A549 (cell line): Measurements from ENCODE around the gene GAPDHS. TPM values are rescaled to one million over a fixed set of nuclear protein-coding genes. Genes with fewer than 3 reads are reported as not detected.

Experiments used
- ATAC-seq, 2 experiments: fragments of 200-7000 bp in 1 of 2; fragments of >200 bp in 1 of 2; cut with Nextera tagmentation in 1 of 2; cut with Tn5 transposase in 1 of 2; 3 replicates each; pipeline versions ENCODE4 v1.8.0 to v1.9.1; 2018 to 2020; ENCODE audit warnings: mild to moderate bottlenecking in 1 of 2, moderate library complexity in 1 of 2
- CTCF ChIA-PET: fragments of 300-600 bp; sonication (Branson Sonifier 250); formaldehyde crosslinking; extraction: SDS; loops from one replicate; lab custom pipeline; 2021; ENCODE audit warnings: antibody characterized with exemption, inconsistent platforms; lab: Yijun Ruan, JAX
- POLR2A ChIA-PET: fragments of 350-600 bp; formaldehyde crosslinking; extraction: SDS; loops from one replicate; lab custom pipeline; 2021; ENCODE audit warnings: antibody characterized with exemption, inconsistent platforms; lab: Yijun Ruan, JAX
- DNase-seq, 2 experiments: peaks; one replicate each; pipeline versions ENCODE4 v3.0.0 to v3.0.0-alpha.2; 2011 to 2016; ENCODE audit warnings: low read depth in 1 of 2, low spot score in 1 of 2
- FAIRE-seq: peaks from 2 replicates; lab custom pipeline; 2011; peaks lifted over from hg19 to GRCh38; lab: Jason Lieb, UNC
- H3K27ac ChIP-seq, 2 experiments: fragments of >200 bp; sonication (Bioruptor Twin); formaldehyde crosslinking; 3 replicates each; pipeline ENCODE4 v1.5.1; 2016 to 2017
- H3K4me1 ChIP-seq: fragments of >200 bp; sonication (Bioruptor Twin); formaldehyde crosslinking; 3 replicates; pipeline ENCODE4 v1.6.1; 2016
- H3K4me2 ChIP-seq: fragments of >200 bp; sonication (Bioruptor Twin); formaldehyde crosslinking; 3 replicates; pipeline ENCODE4 v1.6.1; 2016
- H3K4me3 ChIP-seq: fragments of >200 bp; sonication (Bioruptor Twin); formaldehyde crosslinking; 3 replicates; pipeline ENCODE4 v1.5.1; 2016
- H3K9me3 ChIP-seq: fragments of >200 bp; sonication (Bioruptor Twin); formaldehyde crosslinking; 3 replicates; pipeline ENCODE4 v1.6.1; 2016
- ATOH8 ChIP-seq: fragments of 250-450 bp; sonication (Bioruptor Pico); IDR thresholded peaks from 2 replicates; pipeline ENCODE4 v1.5.0; 2020; ENCODE audit warnings: low read depth, mild to moderate bottlenecking, moderate library complexity
- BCL3 ChIP-seq: fragments of >200 bp; sonication (Bioruptor Twin); formaldehyde crosslinking; IDR thresholded peaks from 3 replicates; pipeline ENCODE4 v1.6.1; 2016
- CBX2 ChIP-seq: fragments of 200-600 bp; sonication (generic); IDR thresholded peaks from 2 replicates; pipeline ENCODE4 v1.6.1; 2016; ENCODE audit warnings: low read depth, mild to moderate bottlenecking, borderline replicate concordance
- CBX8 ChIP-seq: fragments of 200-600 bp; sonication (generic); IDR thresholded peaks from 2 replicates; pipeline ENCODE4 v1.6.1; 2016
- CEBPB ChIP-seq, 2 experiments: fragments of >200 bp in 1 of 2; sonication (Bioruptor Twin) in 1 of 2; formaldehyde crosslinking in 1 of 2; IDR thresholded peaks; 2 replicates each; pipeline ENCODE4 v1.6.1; 2012 to 2016
- CHD2 ChIP-seq: fragments of 150-350 bp; IDR thresholded peaks from 2 replicates; pipeline ENCODE4 v1.6.1; 2014; ENCODE audit warnings: low read length; ENCODE audit not compliant: partially characterized antibody
- CHD4 ChIP-seq: fragments of 200-600 bp; sonication (generic); IDR thresholded peaks from 2 replicates; pipeline ENCODE4 v1.6.1; 2016; ENCODE audit warnings: antibody characterized with exemption, mild to moderate bottlenecking, borderline replicate concordance
- EHMT2 ChIP-seq: fragments of 200-600 bp; sonication (generic); IDR thresholded peaks from 2 replicates; pipeline ENCODE4 v1.6.1; 2016; ENCODE audit warnings: antibody characterized with exemption, low read depth, mild to moderate bottlenecking, moderate library complexity
- EP300 ChIP-seq, 2 experiments: fragments of >200 bp; sonication (Bioruptor Twin); formaldehyde crosslinking; IDR thresholded peaks; 2 replicates in 1 of 2; 3 replicates in 1 of 2; pipeline ENCODE4 v1.6.1; 2016 to 2017
- ESRRA ChIP-seq: fragments of 150-350 bp; IDR thresholded peaks from 2 replicates; pipeline ENCODE4 v1.6.1; 2014; ENCODE audit warnings: mild to moderate bottlenecking, low read length, borderline replicate concordance
- FOSB ChIP-seq: fragments of 250-450 bp; sonication (Bioruptor Pico); IDR thresholded peaks from 2 replicates; pipeline ENCODE4 v1.5.0; 2020; ENCODE audit warnings: mild to moderate bottlenecking, moderate library complexity
- HMGXB4 ChIP-seq: fragments of 250-450 bp; sonication (Bioruptor Pico); IDR thresholded peaks from 2 replicates; pipeline ENCODE4 v1.5.0; 2021; ENCODE audit warnings: mild to moderate bottlenecking, moderate library complexity, borderline replicate concordance
- HOXB13 ChIP-seq: fragments of 250-450 bp; sonication (Bioruptor Pico); IDR thresholded peaks from 2 replicates; pipeline ENCODE4 v1.5.0; 2020; ENCODE audit warnings: low read depth, mild to moderate bottlenecking, moderate library complexity
- HOXB5 ChIP-seq: fragments of 250-450 bp; sonication (Bioruptor Pico); IDR thresholded peaks from 2 replicates; pipeline ENCODE4 v1.5.0; 2020; ENCODE audit warnings: mild to moderate bottlenecking, moderate library complexity
- JUNB ChIP-seq: fragments of >200 bp; sonication (Bioruptor Twin); formaldehyde crosslinking; IDR thresholded peaks from 2 replicates; pipeline ENCODE4 v1.6.1; 2016
- KDM5A ChIP-seq: fragments of 200-600 bp; sonication (generic); IDR thresholded peaks from 2 replicates; pipeline ENCODE4 v1.6.1; 2016; ENCODE audit warnings: antibody characterized with exemption, mild to moderate bottlenecking
- MAFK ChIP-seq: fragments of 450-650 bp; IDR thresholded peaks from 2 replicates; pipeline ENCODE4 v1.6.1; 2014; ENCODE audit not compliant: partially characterized antibody
- MAX ChIP-seq: IDR thresholded peaks from 2 replicates; pipeline ENCODE4 v1.6.1; 2012
- MYC ChIP-seq: IDR thresholded peaks from 2 replicates; pipeline ENCODE4 v1.6.1; 2012; ENCODE audit warnings: mild to moderate bottlenecking, inconsistent platforms, low read length, improper control_type of control experiment, borderline replicate concordance
- NFE2L2 ChIP-seq: fragments of 150-350 bp; conservative IDR thresholded peaks from 2 replicates; pipeline ENCODE4 v1.6.1; 2014; ENCODE audit warnings: low read length
- NPAS2 ChIP-seq: fragments of 250-450 bp; sonication (Bioruptor Pico); IDR thresholded peaks from 2 replicates; pipeline ENCODE4 v1.8.0; 2022; ENCODE audit warnings: mild to moderate bottlenecking, moderate library complexity, borderline replicate concordance
- PHF8 ChIP-seq: fragments of 200-600 bp; sonication (generic); IDR thresholded peaks from 2 replicates; pipeline ENCODE4 v1.6.1; 2016; ENCODE audit warnings: low read depth, mild to moderate bottlenecking, antibody characterized with exemption, moderate library complexity, borderline replicate concordance
- POLR2A ChIP-seq: IDR thresholded peaks from 2 replicates; pipeline ENCODE4 v1.6.1; 2012; ENCODE audit warnings: mild to moderate bottlenecking, low read length
- POLR2AphosphoS2 ChIP-seq: conservative IDR thresholded peaks from 2 replicates; pipeline ENCODE4 v1.6.1; 2012; ENCODE audit warnings: low read length, improper control_type of control experiment, inconsistent platforms
- RAD21 ChIP-seq, 2 experiments: fragments of >200 bp in 1 of 2; sonication (Bioruptor Twin) in 1 of 2; formaldehyde crosslinking in 1 of 2; IDR thresholded peaks in 1 of 2; conservative IDR thresholded peaks in 1 of 2; 2 replicates in 1 of 2; 3 replicates in 1 of 2; pipeline ENCODE4 v1.6.1; 2012 to 2018; ENCODE audit warnings: inconsistent platforms in 1 of 2
- RARB ChIP-seq: fragments of 250-450 bp; sonication (Bioruptor Pico); IDR thresholded peaks from 2 replicates; pipeline ENCODE4 v1.8.0; 2021; ENCODE audit warnings: mild to moderate bottlenecking, moderate library complexity
- RCOR1 ChIP-seq: fragments of 150-350 bp; IDR thresholded peaks from 2 replicates; pipeline ENCODE4 v1.6.1; 2014; ENCODE audit warnings: antibody characterized with exemption, low read length, low read depth
- REST ChIP-seq: fragments of 200-600 bp; sonication (generic); IDR thresholded peaks from 2 replicates; pipeline ENCODE4 v1.6.1; 2016; ENCODE audit warnings: antibody characterized with exemption, mild to moderate bottlenecking, moderate library complexity
- RFX5 ChIP-seq: fragments of 450-650 bp; IDR thresholded peaks from 2 replicates; pipeline ENCODE4 v1.7.1; 2014; ENCODE audit warnings: antibody characterized with exemption, mild to moderate bottlenecking, moderate library complexity
- RNF2 ChIP-seq: fragments of 200-600 bp; sonication (generic); IDR thresholded peaks from 2 replicates; pipeline ENCODE4 v1.6.1; 2016; ENCODE audit warnings: low read depth, mild to moderate bottlenecking, antibody characterized with exemption, moderate library complexity, borderline replicate concordance
- SMC3 ChIP-seq: fragments of >200 bp; sonication (Bioruptor Twin); formaldehyde crosslinking; IDR thresholded peaks from 3 replicates; pipeline ENCODE4 v1.6.1; 2018; ENCODE audit warnings: inconsistent platforms
- ZC3H11A ChIP-seq: fragments of 450-650 bp; IDR thresholded peaks from 2 replicates; pipeline ENCODE4 v1.6.1; 2014; ENCODE audit warnings: antibody characterized with exemption, mild to moderate bottlenecking
- WGBS: methylation state at CpG from one replicate; pipeline ENCODE4 v1.1.6; 2017; ENCODE audit errors: missing lambda C conversion rate; 5-methylcytosine and 5-hydroxymethylcytosine counted together
- polyA plus RNA-seq, 4 experiments: library from polyadenylated mRNA; depleted of rRNA in 3 of 4; stranded (reverse); fragments of >200 nt; fragmentation: RNase III in 1 of 4; extraction: RNeasy Plus Mini Kit Qiagen cat#74134 plus additional on column Dnase treatment in 1 of 4; gene quantifications; 2 replicates in 3 of 4; 3 replicates in 1 of 4; pipeline ENCODE4 v1.2.3, GENCODE V29; 2011 to 2017

GAPDHS gene
- polyA plus RNA-seq, 2 of the 4 experiments (the other 2 are of a cell fraction), result not detected

GRCh38 chr19:35545001-35545854 lies 12.0 kb downstream of the GAPDHS start, which contains the start of gene TMEM147:
Gene TMEM147, plus strand, starts transcription at chr19:35545626. Its CDS starts 114 bp downstream, at chr19:35545740.
- H3K4me2 ChIP-seq, result peak within 1 kb of the TSS; percentile 85
- ATAC-seq (peak; percentile 88 to 95), DNase-seq (peak; percentile 95 to 100), FAIRE-seq (no peak)
- H3K4me1 ChIP-seq, result peaks cover 14% of the 10 kb centered on the region
- ChIA-PET POLR2A (interaction anchor here (0.6 kb wide), 1 partner anchor 103 kb away, joined by 3 read pairs; the partner anchor contains the start of gene COX6B1), CTCF (interaction anchor here (0.8 to 2.6 kb wide), 5 partner anchors 11 to 37 kb away, joined by 3 to 24 read pairs (median 6); no protein-coding TSS in a partner anchor)
- whole genome bisulfite sequencing, result 1% methylated on average over 85 of the region's 85 CpGs
- peak within 1 kb of the TSS; percentile 86 for H3K4me3 ChIP-seq
- peak within 1 kb of the TSS; percentile 88 to 93 for H3K27ac ChIP-seq
- H3K9me3 ChIP-seq, result no peaks in the 10 kb centered on the region
- no peak for TF ChIP-seq ZC3H11A
- peak; percentile 97 for TF ChIP-seq BCL3
- TF ChIP-seq FOSB (CRISPR knock-in tag), result no peak
- TF ChIP-seq EP300 (IDR thresholded peaks at IDR 0.05), result no peak
- TF ChIP-seq NPAS2 (CRISPR knock-in tag), result no peak
- TF ChIP-seq ESRRA, result peak; percentile 5; the same call in 1 of the 2 replicates
- no peak for TF ChIP-seq RNF2
- TF ChIP-seq NFE2L2, result no peak
- TF ChIP-seq MAX, result peak; percentile 96
- peak; percentile 60 for TF ChIP-seq KDM5A
- peak; percentile 88 for TF ChIP-seq MYC
- TF ChIP-seq SMC3, result no peak; the same call in 2 of the 3 replicates
- TF ChIP-seq CBX8, result no peak
- TF ChIP-seq RARB (CRISPR knock-in tag), result no peak
- no peak for TF ChIP-seq JUNB
- peak; percentile 95 for TF ChIP-seq POLR2A
- no peak for TF ChIP-seq CHD4
- no peak for TF ChIP-seq MAFK
- no peak for TF ChIP-seq CBX2
- TF ChIP-seq EHMT2, result no peak
- TF ChIP-seq HOXB5 (CRISPR knock-in tag), result 0 out of 2 replicates have a peak, but pooled peaks have one; percentile 46
- no peak for TF ChIP-seq RCOR1
- TF ChIP-seq RFX5, result peak; percentile 86
- no peak for TF ChIP-seq ATOH8 (CRISPR knock-in tag)
- 0 out of 2 replicates have a peak, but pooled peaks have one; percentile 21 for TF ChIP-seq HOXB13 (CRISPR knock-in tag)
- no peak for TF ChIP-seq POLR2AphosphoS2
- no peak; the same call in 1 of the 2 replicates for TF ChIP-seq HMGXB4 (CRISPR knock-in tag)
- TF ChIP-seq CHD2, result no peak
- no peak for TF ChIP-seq RAD21 (conservative IDR thresholded peaks at IDR 0.05 in 1 of 2, IDR thresholded peaks at IDR 0.05 in 1 of 2)
- peak; percentile 33; the same call in 1 of the 2 replicates for TF ChIP-seq REST
- 0 out of 4 replicates have a peak, but pooled peaks of 1 of the 2 experiments have one; percentile 11 for TF ChIP-seq CEBPB (IDR thresholded peaks at IDR 0.05)
- peak; percentile 94 for TF ChIP-seq PHF8
